ENCODE data around the gene RIN2. TPM values are rescaled to one million over a fixed set of nuclear protein-coding genes. Genes with fewer than 3 reads are reported as not detected.
A peak's percentile ranks its signal among the peaks of the same experiment; 100 is the strongest.

RIN2 gene
- polyA plus RNA-seq, 6 donors from 2014 or later: not detected

DNA sequence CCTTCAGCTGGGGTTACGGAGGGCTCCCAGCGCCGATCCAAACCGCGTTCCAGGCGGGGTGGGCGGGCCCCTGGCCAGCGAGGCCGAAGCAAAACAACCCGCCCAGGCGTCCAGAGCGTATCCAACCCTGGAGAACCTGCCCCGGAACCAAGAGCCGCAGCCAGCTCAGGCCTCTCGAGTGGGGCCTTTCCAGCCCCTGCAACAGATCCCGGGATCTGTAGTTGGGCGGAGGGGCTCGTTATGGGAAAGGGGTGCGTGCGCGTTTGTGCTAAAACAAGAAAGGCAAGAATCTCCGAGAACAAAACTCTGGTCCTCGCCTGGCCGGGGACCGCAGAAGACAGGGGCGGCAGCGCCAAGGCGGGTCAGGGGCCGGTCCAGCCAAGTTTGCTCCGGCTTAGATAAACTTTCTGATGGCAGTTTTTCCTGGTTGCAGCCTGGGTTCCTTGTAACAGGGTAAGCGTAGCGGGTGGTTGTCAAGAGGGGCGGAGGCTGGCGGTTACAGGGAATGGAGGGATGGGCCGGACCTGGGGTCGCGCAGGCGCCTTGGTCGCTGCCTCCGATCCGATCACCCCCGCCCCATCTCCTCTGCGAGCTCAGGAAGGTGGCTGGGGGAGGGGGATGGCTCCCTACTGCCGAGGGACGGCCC is 448 bp upstream of the RIN2 start:
- Mint-ChIP-seq H3K4me1 (peaks cover 6 to 18% (median 14%) of the 10 kb centered on the region in 3 donors), H3K9me3 (no peaks in the 10 kb centered on the region), H3K4me3 (peak overlapping the region; percentile 83 to 92 (median 88)), H3K27ac (peak overlapping the region in 1 of 6 donors; percentile 33), H3K36me3 (peaks cover 0 to 8% of the 10 kb centered on the region in 2 donors), H3K27me3 (peaks cover 42 to 71% (median 62%) of the 10 kb centered on the region in 3 donors)
- peak; percentile 18 for DNase-seq
- peak; percentile 39 to 52 for ATAC-seq (ENCODE audit: low read depth in 2 of 2)

DNA sequence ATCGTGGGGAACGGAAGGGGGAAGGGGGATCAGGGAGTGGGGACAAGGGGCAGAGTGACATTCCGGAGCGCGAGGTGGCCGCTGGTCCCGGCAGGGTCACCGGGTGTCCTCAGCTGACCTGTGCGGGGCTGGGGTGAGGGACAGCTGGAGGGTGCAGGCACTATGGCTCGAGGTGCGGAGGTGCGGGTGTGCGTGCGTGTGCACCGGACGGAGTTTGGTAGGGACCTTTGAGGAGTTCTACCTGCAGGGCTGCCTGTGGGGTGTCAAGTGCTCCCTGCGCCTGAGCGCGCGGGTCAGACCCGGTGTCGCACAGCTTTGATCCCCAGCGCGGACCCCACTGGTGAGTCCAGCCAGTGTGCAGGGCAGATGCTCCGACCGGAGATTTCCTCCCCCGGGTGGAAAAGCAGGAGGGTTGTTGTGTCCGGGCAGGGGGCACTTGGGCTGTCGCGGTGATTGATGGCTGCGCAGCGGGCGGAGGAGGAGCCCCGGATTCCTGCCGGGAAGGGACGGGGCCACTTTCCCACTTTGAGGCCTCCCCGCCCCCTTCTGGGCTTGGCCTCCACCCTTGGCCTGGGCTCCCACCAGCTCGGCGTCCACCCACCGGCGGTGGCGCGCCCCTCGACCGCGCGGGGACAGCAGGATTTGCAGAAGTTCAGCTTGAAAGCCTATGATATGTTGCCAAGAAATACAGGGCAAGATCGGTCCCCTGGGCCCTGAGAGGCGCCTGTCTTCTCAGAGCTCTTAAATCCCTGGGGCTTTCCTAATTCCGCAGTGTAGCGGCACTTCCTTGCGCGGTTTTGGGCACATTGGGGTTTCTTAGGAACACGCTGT is 658 bp downstream of the RIN2 start:
- H3K4me1 Mint-ChIP-seq: peaks cover 6 to 18% (median 14%) of the 10 kb centered on the region in 3 donors

DNA sequence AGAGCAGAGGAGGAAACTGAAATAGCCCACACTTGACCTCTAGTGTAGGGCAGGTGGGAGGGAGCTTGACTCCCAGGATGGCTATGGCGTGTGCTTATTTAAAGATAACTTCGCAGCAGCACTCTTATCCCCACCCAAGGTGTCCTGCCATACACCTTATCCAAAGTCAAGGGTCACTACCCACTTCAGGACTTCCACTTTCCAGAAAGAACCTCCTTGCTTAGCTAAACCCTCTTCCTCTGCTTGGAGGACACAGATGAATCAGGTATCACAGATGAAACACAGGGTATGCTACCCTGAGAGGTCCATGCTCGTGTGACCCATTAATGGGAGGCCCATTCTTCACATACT is 2.3 kb downstream of the RIN2 start:
- H3K36me3 Mint-ChIP-seq: peaks cover 0 to 10% of the 10 kb centered on the region in 2 donors
- no peaks in the 10 kb centered on the region for H3K9me3 Mint-ChIP-seq
- H3K27me3 Mint-ChIP-seq: peaks cover 35 to 49% (median 46%) of the 10 kb centered on the region in 3 donors
- ATAC-seq (ENCODE audit: low read depth in 2 of 2) (no peak), DNase-seq (no peak)
- H3K4me1 Mint-ChIP-seq: peaks cover 6 to 18% (median 14%) of the 10 kb centered on the region in 3 donors
- peak overlapping the region in 2 of 8 donors; percentile 5 to 41 for H3K4me3 Mint-ChIP-seq
- no peak overlapping the region for H3K27ac Mint-ChIP-seq

More for the DNA sequence above, 658 bp downstream of the RIN2 start:
- ATAC-seq (ENCODE audit: low read depth in 2 of 2) (peak; percentile 37 to 53), DNase-seq (peak; percentile 9)
- H3K4me3 Mint-ChIP-seq: peak overlapping the region; percentile 83 to 92 (median 87)
- peak overlapping the region in 1 of 6 donors; percentile 75 for H3K27ac Mint-ChIP-seq
- no peaks in the 10 kb centered on the region for H3K9me3 Mint-ChIP-seq
- H3K36me3 Mint-ChIP-seq: peaks cover 0 to 10% of the 10 kb centered on the region in 2 donors
- H3K27me3 Mint-ChIP-seq: peaks cover 38 to 61% (median 53%) of the 10 kb centered on the region in 3 donors

GRCh38 chr20:19761326-19761725 is 3.3 kb downstream of the RIN2 start:
- H3K27me3 Mint-ChIP-seq: peaks cover 31 to 50% (median 48%) of the 10 kb centered on the region in 3 donors

GRCh38 chr20:19761841-19762240 is 3.8 kb downstream of the RIN2 start:
- H3K27me3 Mint-ChIP-seq: peaks cover 26 to 48% (median 48%) of the 10 kb centered on the region in 3 donors
- no peak overlapping the region for H3K27ac Mint-ChIP-seq
- no peak for DNase-seq
- H3K36me3 Mint-ChIP-seq: peaks cover 0 to 10% of the 10 kb centered on the region in 2 donors
- no peaks in the 10 kb centered on the region for H3K9me3 Mint-ChIP-seq
- ATAC-seq (ENCODE audit: low read depth in 2 of 2): no peak
- peak overlapping the region in 1 of 8 donors; percentile 25 for H3K4me3 Mint-ChIP-seq
- H3K4me1 Mint-ChIP-seq: peaks cover 6 to 14% (median 12%) of the 10 kb centered on the region in 3 donors

More at GRCh38 chr20:19761326-19761725, 3.3 kb downstream of the RIN2 start:
- ATAC-seq (ENCODE audit: low read depth in 2 of 2) (no peak), DNase-seq (no peak)
- Mint-ChIP-seq H3K4me3 (peak overlapping the region in 1 of 8 donors; percentile 41), H3K9me3 (no peaks in the 10 kb centered on the region), H3K27ac (no peak overlapping the region), H3K36me3 (peaks cover 0 to 10% of the 10 kb centered on the region in 2 donors), H3K4me1 (peaks cover 6 to 17% (median 14%) of the 10 kb centered on the region in 3 donors)

- H3K27ac Mint-ChIP-seq: no peak overlapping the region
- DNase-seq: no peak
- H3K4me1 Mint-ChIP-seq: peaks cover 0 to 1% (median under 1%) of the 10 kb centered on the region in 3 donors
- no peak for ATAC-seq (ENCODE audit: low read depth in 2 of 2)
- peaks cover 24 to 49% (median 42%) of the 10 kb centered on the region in 3 donors for H3K27me3 Mint-ChIP-seq
- peaks cover 0 to 10% of the 10 kb centered on the region in 2 donors for H3K36me3 Mint-ChIP-seq
- no peaks in the 10 kb centered on the region for H3K9me3 Mint-ChIP-seq
- no peak overlapping the region for H3K4me3 Mint-ChIP-seq
Observed at GRCh38 chr20:19764207-19764606, 6.1 kb downstream of the RIN2 start.

GRCh38 chr20:19765266-19765665 is 7.2 kb downstream of the RIN2 start:
- H3K36me3 Mint-ChIP-seq: peaks cover 0 to 10% of the 10 kb centered on the region in 2 donors
- ATAC-seq (ENCODE audit: low read depth in 2 of 2): no peak

DNA sequence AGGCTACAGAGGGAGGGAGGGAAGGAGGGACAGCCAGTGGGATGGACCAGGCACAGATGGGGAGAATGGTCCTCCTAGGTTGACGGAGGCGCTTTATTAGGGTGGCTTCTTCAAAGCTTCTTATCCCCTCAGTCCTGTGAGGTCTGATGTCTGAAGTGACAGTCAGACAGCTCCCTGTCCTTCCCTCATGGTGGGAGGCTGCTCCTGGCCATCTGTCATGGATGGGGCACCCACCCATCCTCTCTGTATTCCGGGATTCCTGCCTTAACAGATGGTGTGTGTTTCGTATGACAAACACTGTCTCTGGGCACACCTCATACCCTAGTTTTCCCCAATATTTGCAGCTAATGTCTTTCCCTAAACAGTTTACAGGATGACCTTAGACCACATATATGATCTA is 7.9 kb downstream of the RIN2 start:
- Mint-ChIP-seq H3K27ac (no peak overlapping the region), H3K27me3 (peaks cover 18 to 41% (median 40%) of the 10 kb centered on the region in 3 donors), H3K4me1 (no peaks in the 10 kb centered on the region), H3K9me3 (no peaks in the 10 kb centered on the region), H3K4me3 (no peak overlapping the region), H3K36me3 (peaks cover 0 to 10% of the 10 kb centered on the region in 2 donors)
- DNase-seq: no peak
- no peak for ATAC-seq (ENCODE audit: low read depth in 2 of 2)

More at GRCh38 chr20:19765266-19765665, 7.2 kb downstream of the RIN2 start:
- no peak overlapping the region for H3K4me3 Mint-ChIP-seq
- peaks cover 23 to 43% (median 40%) of the 10 kb centered on the region in 3 donors for H3K27me3 Mint-ChIP-seq
- H3K27ac Mint-ChIP-seq: no peak overlapping the region
- H3K4me1 Mint-ChIP-seq: no peaks in the 10 kb centered on the region
- H3K9me3 Mint-ChIP-seq: no peaks in the 10 kb centered on the region
- DNase-seq: no peak

- ATAC-seq (ENCODE audit: low read depth in 2 of 2) (no peak), DNase-seq (no peak)
- Mint-ChIP-seq H3K27ac (no peak overlapping the region), H3K4me3 (no peak overlapping the region), H3K27me3 (peaks cover 18 to 47% (median 47%) of the 10 kb centered on the region in 3 donors), H3K9me3 (no peaks in the 10 kb centered on the region), H3K36me3 (peaks cover 0 to 7% of the 10 kb centered on the region in 2 donors), H3K4me1 (no peaks in the 10 kb centered on the region)
Observed at GRCh38 chr20:19767070-19767469, 9.0 kb downstream of the RIN2 start.

DNA sequence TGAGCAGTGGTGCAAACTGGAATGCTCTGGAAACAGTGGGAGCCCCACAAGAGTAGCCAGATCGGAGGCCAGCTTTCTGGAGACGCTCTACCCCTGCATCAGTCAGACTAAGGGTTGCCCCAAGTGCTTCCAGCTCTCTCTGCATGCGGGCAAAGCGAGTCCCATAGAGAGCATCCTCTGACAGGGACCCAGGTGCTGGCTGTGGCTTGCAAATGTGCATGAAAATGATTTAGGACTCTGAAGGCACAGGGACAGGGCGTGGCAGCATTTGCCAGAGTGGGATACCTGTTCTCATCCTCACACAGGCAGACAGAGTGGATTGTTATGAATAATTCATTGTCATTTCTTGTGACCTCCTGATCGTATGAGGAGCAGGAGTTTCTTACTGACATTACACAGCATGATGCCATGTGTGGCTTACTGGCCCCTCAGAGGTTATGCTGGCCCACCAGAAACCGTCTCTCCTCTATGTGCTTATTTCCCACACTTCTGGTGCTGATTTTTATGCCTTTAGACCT is 10.3 kb downstream of the RIN2 start:
- no peak for ATAC-seq (ENCODE audit: low read depth in 2 of 2)
- no peak overlapping the region for H3K4me3 Mint-ChIP-seq
- no peaks in the 10 kb centered on the region for H3K4me1 Mint-ChIP-seq
- DNase-seq: no peak
- no peaks in the 10 kb centered on the region for H3K36me3 Mint-ChIP-seq
- H3K9me3 Mint-ChIP-seq: no peaks in the 10 kb centered on the region
- peaks cover 15 to 50% (median 44%) of the 10 kb centered on the region in 3 donors for H3K27me3 Mint-ChIP-seq
- peak overlapping the region in 1 of 6 donors; percentile 78 for H3K27ac Mint-ChIP-seq

DNA sequence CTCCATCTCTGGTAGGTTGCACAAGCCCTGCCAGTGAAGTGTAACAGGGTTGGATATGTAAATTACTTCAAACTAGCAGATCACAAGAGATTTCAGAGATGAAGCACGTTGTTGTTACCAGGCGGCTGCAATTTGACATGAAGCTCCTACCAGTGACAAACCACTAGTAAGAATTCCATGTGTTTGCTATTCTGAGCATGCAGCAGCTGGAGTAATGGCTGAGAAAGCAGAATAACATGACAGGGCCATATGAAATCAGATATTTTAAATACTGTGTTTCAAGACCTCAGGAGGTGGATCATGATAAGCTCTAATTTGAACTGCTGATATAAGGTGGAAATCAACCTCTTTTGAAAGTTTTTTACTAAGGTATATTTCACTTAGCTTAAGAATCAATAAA is 11.4 kb downstream of the RIN2 start:
- no peak overlapping the region for H3K27ac Mint-ChIP-seq
- no peaks in the 10 kb centered on the region for H3K4me1 Mint-ChIP-seq
- no peak for DNase-seq
- H3K27me3 Mint-ChIP-seq: peaks cover 19 to 56% (median 44%) of the 10 kb centered on the region in 3 donors
- H3K9me3 Mint-ChIP-seq: no peaks in the 10 kb centered on the region
- no peak for ATAC-seq (ENCODE audit: low read depth in 2 of 2)
- H3K36me3 Mint-ChIP-seq: no peaks in the 10 kb centered on the region
- no peak overlapping the region for H3K4me3 Mint-ChIP-seq

GRCh38 chr20:19770375-19770774 is 12.3 kb downstream of the RIN2 start:
- Mint-ChIP-seq H3K36me3 (no peaks in the 10 kb centered on the region), H3K4me3 (no peak overlapping the region), H3K9me3 (no peaks in the 10 kb centered on the region), H3K4me1 (no peaks in the 10 kb centered on the region), H3K27me3 (peaks cover 19 to 56% (median 44%) of the 10 kb centered on the region in 3 donors), H3K27ac (no peak overlapping the region)
- ATAC-seq (ENCODE audit: low read depth in 2 of 2): no peak
- DNase-seq: no peak

DNA sequence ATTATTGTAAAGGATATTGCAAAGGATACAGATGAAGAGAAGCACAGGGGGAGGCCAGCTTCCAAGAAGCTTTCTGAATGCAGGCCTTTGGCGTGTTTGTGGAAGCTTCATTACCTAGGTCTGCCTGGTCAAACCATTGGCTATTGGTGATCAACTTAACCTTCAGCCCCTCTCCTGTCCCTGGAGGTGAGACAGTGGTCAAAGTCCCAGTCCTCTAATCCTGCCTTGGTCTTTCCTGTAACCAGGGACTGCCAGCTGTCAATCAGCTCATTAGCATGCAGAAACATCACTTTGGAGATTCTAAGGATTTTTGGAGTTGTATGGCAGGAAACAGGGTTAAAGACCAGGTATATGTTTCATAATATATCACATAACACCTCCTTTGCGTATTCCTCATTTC is 13.0 kb downstream of the RIN2 start:
- ATAC-seq (ENCODE audit: low read depth in 2 of 2): no peak
- H3K36me3 Mint-ChIP-seq: no peaks in the 10 kb centered on the region
- H3K27me3 Mint-ChIP-seq: peaks cover 19 to 52% (median 40%) of the 10 kb centered on the region in 3 donors
- H3K9me3 Mint-ChIP-seq: no peaks in the 10 kb centered on the region
- H3K4me1 Mint-ChIP-seq: no peaks in the 10 kb centered on the region
- no peak for DNase-seq
- no peak overlapping the region for H3K27ac Mint-ChIP-seq
- H3K4me3 Mint-ChIP-seq: no peak overlapping the region

Data from naive B cell (primary cell).